ENCODE data around the gene NTM. TPM values are rescaled to one million over a fixed set of nuclear protein-coding genes. Genes with fewer than 3 reads are reported as not detected.

The NTM gene
- polyA plus RNA-seq, 1 donor (not counting 4 experiments of a cell fraction or from before 2014, with no cell fraction given), result 47.9 TPM

DNA sequence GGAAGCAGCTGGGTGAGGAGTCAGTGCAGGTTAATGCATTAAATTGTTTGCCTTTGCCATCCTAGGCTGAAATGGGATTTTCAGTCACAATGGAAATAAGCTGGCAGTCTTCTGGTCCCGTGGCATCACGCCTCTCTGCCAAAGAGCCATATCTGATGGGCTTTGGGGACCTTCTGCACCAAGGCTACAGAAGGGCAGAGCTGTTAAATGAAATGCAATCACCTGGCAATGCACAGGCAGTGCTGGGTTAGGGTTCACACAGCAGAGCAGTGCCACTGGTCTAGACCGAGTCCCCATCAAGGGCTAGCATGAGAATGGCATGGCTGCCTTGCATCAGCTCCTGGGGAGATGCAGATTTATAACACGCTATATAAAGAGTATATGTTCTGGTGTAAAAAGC, 749.2 kb downstream of the NTM start:
- Histone ChIP-seq H3K79me2 (ENCODE audit: control insufficient read depth, insufficient read depth, low read length) (no peaks in the 10 kb centered on the region), H3K36me3 (ENCODE audit: control insufficient read depth in 2 of 2, extremely low read depth in 1 of 2, insufficient read depth in 2 of 2, low read length in 2 of 2) (no peaks in the 10 kb centered on the region), H3K27me3 (ENCODE audit: control insufficient read depth, extremely low read depth, insufficient read depth, low read length) (no peaks in the 10 kb centered on the region), H4K20me1 (ENCODE audit: control insufficient read depth, extremely low read depth, insufficient read depth, low read length) (no peaks in the 10 kb centered on the region), H3K27ac (ENCODE audit: control insufficient read depth, insufficient read depth, low read length) (no peak overlapping the region), H3K4me3 (ENCODE audit: control insufficient read depth in 2 of 3, extremely low read depth in 1 of 3, insufficient read depth in 2 of 3, low read depth in 1 of 3, low read length in 3 of 3) (no peak overlapping the region), H3K9ac (ENCODE audit: control insufficient read depth, extremely low read depth, insufficient read depth, low read length) (no peak overlapping the region), H3K9me1 (ENCODE audit: control insufficient read depth, extremely low read depth, insufficient read depth, low read length) (no peaks in the 10 kb centered on the region), H3K4me1 (ENCODE audit: control insufficient read depth, extremely low read depth, insufficient read depth, low read length) (no peaks in the 10 kb centered on the region), H2AFZ (ENCODE audit: control insufficient read depth, low read length) (no peak overlapping the region), H3K9me3 (ENCODE audit: control insufficient read depth, low read depth, low read length) (no peaks in the 10 kb centered on the region), H3K4me2 (ENCODE audit: control insufficient read depth, extremely low read depth, insufficient read depth, low read depth, low read length) (no peak overlapping the region)
- dilution Hi-C loops (cut with MboI; ENCODE audit: extremely low pct_ligation_motif_present, low sequenced_read_pairs), result no loop called here
- no peak for FAIRE-seq
- TF ChIP-seq CTCF (optimal IDR thresholded peaks at IDR 0.05 in 1 of 3, IDR thresholded peaks at IDR 0.05 in 1 of 3, conservative IDR thresholded peaks at IDR 0.05 in 1 of 3; ENCODE audit: extremely low read depth in 1 of 3, insufficient read depth in 2 of 3, low read length in 3 of 3) (no peak), EZH2 (IDR thresholded peaks at IDR 0.05; ENCODE audit: low read length) (no peak)
- no peak for DNase-seq (ENCODE audit: low read depth, low spot score)

DNA sequence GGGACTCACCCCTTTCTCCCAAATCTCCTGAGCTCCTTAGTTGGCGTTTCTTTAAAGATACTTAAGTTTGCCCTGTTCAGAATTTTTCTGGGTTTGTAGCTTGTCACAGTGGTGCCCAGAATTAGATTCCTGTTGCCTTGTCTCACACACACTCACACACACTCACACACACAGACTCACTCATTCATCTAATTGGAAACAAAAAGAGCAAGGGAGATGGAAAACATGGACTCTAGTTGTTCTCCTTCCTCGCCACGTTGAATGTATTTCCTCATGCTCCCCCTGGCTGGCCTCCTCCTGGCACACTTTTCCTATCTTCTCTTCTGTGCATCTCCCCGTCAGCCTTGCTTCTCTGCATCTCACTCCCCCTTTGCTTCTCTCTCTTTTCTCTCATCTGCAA, 752.3 kb downstream of the NTM start:
- dilution Hi-C loops (cut with MboI; ENCODE audit: extremely low pct_ligation_motif_present, low sequenced_read_pairs), result no loop called here
- no peak overlapping the region for H3K4me3 ChIP-seq (ENCODE audit: control insufficient read depth in 2 of 3, extremely low read depth in 1 of 3, insufficient read depth in 2 of 3, low read depth in 1 of 3, low read length in 3 of 3)

More for the DNA sequence above, 752.3 kb downstream of the NTM start:
- H4K20me1 ChIP-seq (ENCODE audit: control insufficient read depth, extremely low read depth, insufficient read depth, low read length), result no peaks in the 10 kb centered on the region
- H2AFZ ChIP-seq (ENCODE audit: control insufficient read depth, low read length), result no peak overlapping the region
- no peaks in the 10 kb centered on the region for H3K36me3 ChIP-seq (ENCODE audit: control insufficient read depth in 2 of 2, extremely low read depth in 1 of 2, insufficient read depth in 2 of 2, low read length in 2 of 2)
- no peak overlapping the region for H3K27ac ChIP-seq (ENCODE audit: control insufficient read depth, insufficient read depth, low read length)
- TF ChIP-seq EZH2 (IDR thresholded peaks at IDR 0.05; ENCODE audit: low read length) (no peak), CTCF (optimal IDR thresholded peaks at IDR 0.05 in 1 of 3, IDR thresholded peaks at IDR 0.05 in 1 of 3, conservative IDR thresholded peaks at IDR 0.05 in 1 of 3; ENCODE audit: extremely low read depth in 1 of 3, insufficient read depth in 2 of 3, low read length in 3 of 3) (no peak)
- H3K9me3 ChIP-seq (ENCODE audit: control insufficient read depth, low read depth, low read length), result no peaks in the 10 kb centered on the region
- H3K4me1 ChIP-seq (ENCODE audit: control insufficient read depth, extremely low read depth, insufficient read depth, low read length), result peaks cover 17% of the 10 kb centered on the region
- H3K79me2 ChIP-seq (ENCODE audit: control insufficient read depth, insufficient read depth, low read length), result peaks cover 3% of the 10 kb centered on the region
- H3K9ac ChIP-seq (ENCODE audit: control insufficient read depth, extremely low read depth, insufficient read depth, low read length), result no peak overlapping the region
- no peak for FAIRE-seq
- no peaks in the 10 kb centered on the region for H3K27me3 ChIP-seq (ENCODE audit: control insufficient read depth, extremely low read depth, insufficient read depth, low read length)
- H3K4me2 ChIP-seq (ENCODE audit: control insufficient read depth, extremely low read depth, insufficient read depth, low read depth, low read length), result no peak overlapping the region
- no peaks in the 10 kb centered on the region for H3K9me1 ChIP-seq (ENCODE audit: control insufficient read depth, extremely low read depth, insufficient read depth, low read length)
- DNase-seq (ENCODE audit: low read depth, low spot score), result no peak
